Astrocyte (in vitro differentiated cells and primary cell): Measurements from ENCODE around the gene INHBC.

Experiments used
- EZH2 ChIP-seq: IDR thresholded peaks from 2 replicates; pipeline ENCODE4 v1.6.1; 2012; ENCODE audit warnings: mild to moderate bottlenecking, low read length, inconsistent platforms; ENCODE audit not compliant: insufficient read depth
- TF ChIP-seq, protein P1 (sequence below): IDR thresholded peaks from 2 replicates; pipeline ENCODE4 v1.5.1; 2011; ENCODE audit warnings: low read depth, mild to moderate bottlenecking, inconsistent platforms, low read length, moderate library complexity; ENCODE audit not compliant: insufficient read depth

DNA sequence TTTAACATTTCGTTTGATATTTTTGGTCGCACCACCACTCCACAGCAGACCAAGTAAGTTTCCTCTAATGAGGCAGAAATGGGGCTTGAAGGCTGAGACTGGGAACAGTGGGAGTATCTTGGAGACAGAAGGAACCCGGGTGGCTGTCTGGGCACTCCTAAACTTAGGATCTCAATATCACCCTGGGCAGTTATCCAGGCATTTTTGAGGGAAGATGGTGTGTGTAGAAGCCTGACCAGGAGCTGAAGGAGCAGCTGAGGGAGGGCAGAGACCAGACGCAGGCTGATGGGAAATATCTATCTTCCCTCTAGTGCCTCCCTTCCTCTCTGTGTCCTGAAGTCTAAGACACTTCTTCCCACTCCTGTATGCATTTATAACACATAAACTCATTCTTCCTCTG is 64.0 kb downstream of the INHBC start:
- TF ChIP-seq, protein P1, sequence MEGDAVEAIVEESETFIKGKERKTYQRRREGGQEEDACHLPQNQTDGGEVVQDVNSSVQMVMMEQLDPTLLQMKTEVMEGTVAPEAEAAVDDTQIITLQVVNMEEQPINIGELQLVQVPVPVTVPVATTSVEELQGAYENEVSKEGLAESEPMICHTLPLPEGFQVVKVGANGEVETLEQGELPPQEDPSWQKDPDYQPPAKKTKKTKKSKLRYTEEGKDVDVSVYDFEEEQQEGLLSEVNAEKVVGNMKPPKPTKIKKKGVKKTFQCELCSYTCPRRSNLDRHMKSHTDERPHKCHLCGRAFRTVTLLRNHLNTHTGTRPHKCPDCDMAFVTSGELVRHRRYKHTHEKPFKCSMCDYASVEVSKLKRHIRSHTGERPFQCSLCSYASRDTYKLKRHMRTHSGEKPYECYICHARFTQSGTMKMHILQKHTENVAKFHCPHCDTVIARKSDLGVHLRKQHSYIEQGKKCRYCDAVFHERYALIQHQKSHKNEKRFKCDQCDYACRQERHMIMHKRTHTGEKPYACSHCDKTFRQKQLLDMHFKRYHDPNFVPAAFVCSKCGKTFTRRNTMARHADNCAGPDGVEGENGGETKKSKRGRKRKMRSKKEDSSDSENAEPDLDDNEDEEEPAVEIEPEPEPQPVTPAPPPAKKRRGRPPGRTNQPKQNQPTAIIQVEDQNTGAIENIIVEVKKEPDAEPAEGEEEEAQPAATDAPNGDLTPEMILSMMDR = no peak
- TF ChIP-seq EZH2 = no peak
